Stimulated activated CD8-positive, alpha-beta memory T cell treated with anti-CD3 and anti-CD28 coated beads, Interleukin-2, amount 100 ng/mL, for 1 hour (primary cell): ENCODE results near the gene NDUFB6.
"Not testable (repeated sequence)": the region's sequence is repeated elsewhere in the genome, so short reads cannot be mapped to it uniquely, and the experiment has no call there.

Source experiments
- DNase-seq, 2 donors: peaks; one replicate each; pipeline ENCODE4 v3.0.0-alpha.2; 2020; ENCODE audit warnings: low read depth in 2 of 2

Gene NDUFB6

DNA sequence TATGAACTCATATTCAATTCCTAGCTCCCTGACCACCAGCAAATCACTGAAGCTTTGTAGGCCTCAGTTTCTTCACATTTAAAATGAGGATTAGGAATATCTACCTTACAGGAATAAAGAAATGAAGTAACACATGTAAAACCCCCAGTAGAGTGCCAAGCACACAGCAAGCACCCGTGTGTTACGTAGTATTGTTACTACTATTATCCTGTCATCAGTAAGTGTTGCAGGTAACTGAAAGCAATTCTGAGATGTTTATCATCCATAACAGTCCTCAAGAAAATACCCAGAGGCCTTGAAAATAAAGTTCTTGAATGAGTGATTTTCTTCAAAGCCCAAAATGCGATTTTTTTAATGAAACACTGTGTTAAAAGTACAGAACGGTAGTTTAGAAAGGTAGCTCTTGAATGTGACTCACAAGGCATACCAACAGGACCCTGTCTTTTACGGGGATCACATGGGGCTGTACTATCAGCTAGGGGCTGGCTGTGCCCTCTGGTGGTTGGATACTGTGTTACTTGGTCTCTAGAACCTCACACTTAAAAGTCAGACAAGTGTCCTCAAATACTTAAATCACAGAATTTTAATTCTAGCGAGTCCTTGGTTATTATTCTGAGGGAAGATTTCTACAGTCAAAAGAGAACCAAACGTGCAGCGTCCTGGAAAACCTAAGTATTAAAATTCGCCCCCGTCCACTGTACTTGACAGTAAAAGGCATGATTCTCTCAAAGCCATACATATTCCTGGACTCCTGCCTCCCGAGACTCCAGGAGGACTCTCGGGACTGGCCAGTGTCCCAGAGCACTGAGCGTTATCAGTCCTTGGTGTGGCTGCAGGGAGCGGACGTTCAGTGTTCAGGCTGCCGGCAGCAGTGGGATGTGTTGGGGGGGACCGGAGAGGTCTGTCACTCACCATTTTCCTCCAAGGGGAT is 725 bp downstream of the NDUFB6 start:
- peak; percentile 48 to 60 for DNase-seq

DNA sequence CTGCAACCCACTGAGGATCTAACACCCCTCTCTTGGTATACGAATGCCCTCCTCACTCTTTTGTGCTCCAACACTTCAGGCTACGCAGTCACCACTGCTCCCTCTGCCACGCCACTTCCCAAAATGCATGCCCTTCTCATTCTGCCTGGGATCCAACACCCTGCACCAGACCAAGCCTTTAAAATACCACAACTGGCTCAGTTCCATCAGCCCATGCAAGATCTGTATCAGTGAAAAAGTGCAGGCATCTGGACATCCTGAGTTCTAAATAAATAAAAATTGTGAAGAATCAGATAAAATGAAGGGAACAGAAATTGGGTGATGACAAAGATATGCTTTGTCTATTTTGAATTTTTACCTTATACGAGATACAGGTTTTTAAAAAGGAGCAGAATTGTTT is 2.7 kb downstream of the NDUFB6 start:
- DNase-seq, result no peak

DNA sequence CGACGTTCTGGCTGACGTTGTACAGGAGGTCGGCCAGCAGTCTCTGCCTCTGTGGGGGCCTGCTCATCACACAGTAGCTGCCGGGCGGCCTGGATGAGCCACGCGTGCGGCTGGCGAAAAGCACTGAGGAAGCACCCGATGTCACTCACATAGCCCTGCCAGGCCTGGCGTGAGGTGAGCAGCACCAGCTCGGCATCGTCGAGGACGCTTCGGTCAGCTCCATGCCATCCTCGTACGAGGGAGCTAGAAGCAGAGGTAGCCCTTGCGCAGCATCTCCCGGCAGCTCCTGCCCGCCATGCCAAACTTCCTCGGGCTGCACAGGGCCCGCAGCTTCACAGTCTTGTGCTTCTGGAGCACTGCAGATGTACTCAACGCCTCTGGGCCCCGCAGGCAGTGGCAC is 6.2 kb downstream of the NDUFB6 start:
- no peak for DNase-seq

DNA sequence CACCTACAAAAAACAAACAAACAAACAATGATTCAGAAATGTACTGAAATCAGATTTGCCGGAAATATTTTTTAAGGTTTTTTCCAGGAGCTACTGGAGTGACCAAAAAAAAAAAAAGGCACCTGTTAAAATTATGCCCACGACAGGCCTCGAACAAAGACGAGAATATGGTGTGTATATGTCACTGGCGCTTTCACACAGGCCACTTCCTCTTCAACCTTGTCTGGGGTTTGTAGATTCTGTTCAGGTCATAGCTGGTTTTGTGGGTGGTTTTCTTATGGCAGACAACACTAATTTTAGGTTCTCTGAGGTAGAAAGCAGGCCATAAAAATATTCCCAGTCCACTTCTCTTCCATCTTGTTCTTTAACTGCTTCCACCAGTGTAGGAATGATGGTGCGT is 7.0 kb downstream of the NDUFB6 start:
- no peak for DNase-seq

DNA sequence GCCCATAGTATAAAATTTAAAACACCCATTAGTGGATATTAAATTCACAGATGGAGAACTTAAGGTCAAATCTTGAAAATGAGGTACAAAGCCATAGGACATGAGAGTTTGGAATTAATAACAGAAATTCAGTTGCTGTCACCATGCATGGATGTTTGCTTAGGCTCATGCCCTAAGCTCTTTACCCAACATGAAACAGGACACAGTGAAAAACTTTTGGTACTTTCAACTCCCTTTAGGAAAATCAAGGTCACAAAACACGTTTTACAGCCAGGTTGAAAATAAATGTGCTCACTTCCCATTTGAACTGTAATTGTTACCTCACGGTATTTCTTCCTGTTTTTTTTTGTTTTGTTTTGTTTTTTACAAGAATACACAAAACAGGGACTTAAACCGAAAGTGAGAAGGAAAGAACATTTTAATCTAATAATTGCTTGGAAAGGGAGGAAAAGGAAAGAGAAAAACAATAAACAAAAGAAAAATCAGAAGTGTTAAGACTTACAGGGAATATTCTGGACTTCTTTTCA is 14.5 kb downstream of the NDUFB6 start:
- no peak for DNase-seq

DNA sequence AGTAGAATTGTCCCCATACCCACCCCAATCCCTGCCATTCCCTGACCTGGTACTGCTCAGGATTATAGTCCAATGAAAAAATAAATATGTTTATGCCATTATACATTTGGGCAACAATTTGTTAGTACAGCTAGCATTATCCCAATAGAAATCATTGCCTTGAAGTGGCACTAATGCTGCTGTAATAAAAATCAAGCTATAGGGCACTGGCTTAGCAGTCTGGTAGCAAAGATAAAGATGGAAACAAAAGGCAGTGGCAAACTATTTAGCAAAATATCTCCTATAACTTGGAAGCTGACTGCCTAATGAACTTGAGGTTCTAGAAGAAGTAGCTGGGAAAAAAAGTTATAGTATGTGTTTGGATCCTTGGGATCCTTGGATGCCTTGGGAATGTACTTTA is 18.4 kb downstream of the NDUFB6 start:
- no peak for DNase-seq

DNA sequence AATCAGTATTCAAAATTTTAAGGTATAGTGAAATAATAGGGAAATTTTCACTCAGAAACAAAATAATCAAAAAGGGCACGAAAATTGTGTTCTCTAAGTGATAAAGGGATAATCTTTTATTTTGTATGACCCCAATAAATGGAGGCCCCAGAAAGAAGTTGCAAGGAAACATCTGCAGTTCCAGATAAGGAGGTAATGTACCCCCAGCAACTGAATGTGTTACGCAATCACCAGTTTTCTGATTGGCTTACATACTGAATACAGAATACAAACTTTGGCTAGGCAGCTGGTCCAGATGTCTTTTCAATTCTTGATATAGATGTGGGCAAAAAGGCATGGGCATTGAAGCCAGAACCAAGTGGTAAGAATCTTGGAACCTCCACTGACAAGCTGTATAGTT is 18.9 kb downstream of the NDUFB6 start:
- no peak for DNase-seq

DNA sequence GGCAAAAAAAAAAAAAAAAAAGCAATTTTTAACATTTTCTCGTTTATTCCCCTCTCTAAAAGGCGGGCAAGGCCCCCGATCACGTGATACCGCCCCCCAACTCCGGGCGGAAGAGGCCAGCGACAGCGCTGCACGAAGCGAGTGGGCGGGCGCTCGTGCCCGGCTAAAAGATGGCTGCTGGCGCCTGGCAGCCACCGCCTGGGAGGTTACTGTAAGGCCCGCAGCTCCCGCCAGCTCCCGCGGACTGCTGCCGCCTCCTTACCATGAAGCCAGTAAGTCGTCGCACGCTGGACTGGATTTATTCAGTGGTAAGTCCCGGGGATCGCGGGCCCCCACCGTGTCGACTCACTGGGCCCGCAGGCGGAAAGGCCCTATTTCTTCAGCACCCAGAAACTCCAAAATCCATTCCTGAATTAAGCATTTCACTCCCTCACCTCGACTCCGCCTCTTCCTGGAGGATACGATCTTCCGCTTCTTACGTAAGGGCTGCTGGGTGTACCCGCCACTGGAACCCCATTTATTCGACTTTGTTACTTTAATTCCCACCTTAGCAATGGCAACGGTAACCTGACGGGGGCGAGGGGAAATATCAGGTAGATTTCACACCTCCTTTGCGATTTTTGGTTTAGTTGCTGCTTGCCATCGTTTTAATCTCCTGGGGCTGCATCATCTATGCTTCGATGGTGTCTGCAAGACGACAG is 20.6 kb downstream of the NDUFB6 start, which contains the start of the genes SMIM27 and TOPORS:
TSS of gene SMIM27 (plus strand) at position 156 of the 701 bp plus-strand sequence. CDS start at position 264, 108 bp downstream.
TSS of gene TOPORS (minus strand) at position 415 of the 701 bp plus-strand sequence. CDS start at position 265, 150 bp downstream.
- DNase-seq, result peak; percentile 79

DNA sequence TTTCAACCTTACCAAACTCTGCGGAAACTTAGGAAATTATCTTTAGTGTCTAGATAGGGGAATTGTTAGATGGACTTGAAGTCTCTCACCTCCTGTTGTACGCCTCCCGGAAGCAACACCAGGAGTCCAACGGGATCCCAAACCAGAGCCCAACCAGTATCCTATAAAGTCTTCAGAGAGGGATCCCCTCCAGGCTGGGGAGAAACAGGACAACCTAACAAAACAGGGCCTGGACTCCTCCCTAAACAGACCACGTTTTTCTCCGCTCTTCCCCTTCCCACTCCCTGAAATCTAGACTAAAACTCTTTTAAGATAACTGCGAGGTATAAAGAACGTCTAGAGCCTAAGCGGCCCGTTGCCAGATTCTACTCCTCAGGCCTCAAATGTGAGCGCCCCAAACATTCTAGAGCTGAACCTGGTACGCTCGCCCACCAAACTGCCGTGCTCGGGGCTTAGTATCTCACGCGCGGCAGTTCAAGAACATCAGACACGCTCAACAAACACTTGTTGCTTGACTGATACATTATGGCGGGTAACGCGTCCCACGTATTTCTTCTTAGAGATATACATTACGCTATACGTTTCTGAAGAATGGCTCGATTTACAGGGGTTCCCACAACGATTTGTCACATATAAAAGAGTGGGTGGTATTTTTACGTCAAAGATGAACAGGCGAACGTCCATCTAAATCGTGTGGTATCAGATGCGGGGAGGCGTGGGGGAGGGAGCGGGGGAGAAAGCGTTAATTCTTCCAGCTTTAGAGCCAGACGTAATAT is 21.5 kb downstream of the NDUFB6 start:
- DNase-seq, result no peak

DNA sequence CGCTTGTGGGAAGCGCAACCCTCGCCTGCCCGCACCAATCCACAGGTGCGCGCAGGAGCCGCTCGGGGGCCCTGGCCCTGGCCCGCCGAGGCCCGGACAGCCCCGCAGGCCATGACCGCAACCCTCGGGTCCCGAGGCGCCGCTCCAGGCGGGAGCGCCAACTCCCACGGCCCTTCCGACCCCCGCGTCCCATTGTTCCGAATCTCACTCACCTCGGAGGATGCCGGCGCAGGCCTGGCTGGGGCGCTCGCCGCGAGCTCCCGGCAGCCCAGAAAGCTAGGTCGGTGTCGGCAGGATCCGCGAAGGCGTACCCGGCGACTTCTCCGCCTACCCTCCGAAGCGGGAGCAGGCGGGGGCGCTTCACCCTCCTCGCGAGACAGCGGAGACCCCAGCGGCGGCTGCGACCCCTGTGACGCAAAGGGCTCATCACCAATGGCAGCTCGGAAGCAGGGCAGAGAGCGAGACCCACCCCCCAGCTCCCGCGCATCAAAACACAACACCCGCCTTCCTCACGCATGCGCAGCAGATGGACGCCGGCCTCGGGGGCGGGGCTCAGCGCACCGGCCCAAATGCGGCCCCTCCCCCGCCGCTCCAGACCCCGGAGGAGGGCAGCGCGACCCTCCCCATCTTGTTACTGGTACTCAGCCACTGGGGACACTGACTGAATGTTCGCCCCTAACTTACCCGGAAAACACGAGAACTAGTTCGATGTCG is 22.2 kb downstream of the NDUFB6 start:
- peak; percentile 89 to 92 for DNase-seq

DNA sequence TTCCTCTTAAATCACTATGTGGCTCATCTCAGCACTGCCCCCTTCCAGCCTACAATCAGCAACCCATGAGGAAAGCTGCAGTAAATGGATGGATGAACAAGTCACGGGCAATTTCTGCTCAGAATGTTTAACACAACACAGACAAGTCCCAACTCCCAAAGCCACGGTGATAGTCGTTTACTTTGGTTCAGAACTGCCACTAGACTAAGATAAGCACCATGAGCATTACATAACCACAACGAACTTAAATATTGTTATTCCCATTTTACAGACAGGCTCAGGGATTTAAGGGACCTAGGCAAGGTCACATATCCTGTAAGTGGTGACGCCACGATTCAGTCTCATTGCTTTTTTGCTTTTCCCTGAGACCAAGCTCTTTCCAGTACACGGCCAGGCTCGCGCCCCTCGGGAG is 22.8 kb downstream of the NDUFB6 start:
- DNase-seq, result no peak

DNA sequence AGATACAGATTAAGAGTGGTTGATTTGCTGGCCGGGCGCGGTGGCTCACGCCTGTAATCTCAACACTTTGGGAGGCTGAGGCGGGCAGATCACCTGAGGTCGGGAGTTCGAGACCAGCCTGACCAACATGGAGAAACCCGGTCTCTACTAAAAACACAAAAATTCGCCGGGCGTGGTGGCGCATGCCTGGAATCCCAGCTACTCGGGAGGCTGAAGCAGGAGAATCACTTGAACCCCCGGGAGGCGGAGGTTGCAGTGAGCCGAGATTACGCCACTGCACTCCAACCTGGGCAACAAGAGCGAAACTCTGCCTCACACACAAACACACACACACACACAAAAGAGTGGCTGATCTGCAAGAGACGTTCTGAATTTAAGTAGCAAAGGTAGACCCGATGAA is 24.7 kb downstream of the NDUFB6 start:
- DNase-seq, result not testable (repeated sequence)

DNA sequence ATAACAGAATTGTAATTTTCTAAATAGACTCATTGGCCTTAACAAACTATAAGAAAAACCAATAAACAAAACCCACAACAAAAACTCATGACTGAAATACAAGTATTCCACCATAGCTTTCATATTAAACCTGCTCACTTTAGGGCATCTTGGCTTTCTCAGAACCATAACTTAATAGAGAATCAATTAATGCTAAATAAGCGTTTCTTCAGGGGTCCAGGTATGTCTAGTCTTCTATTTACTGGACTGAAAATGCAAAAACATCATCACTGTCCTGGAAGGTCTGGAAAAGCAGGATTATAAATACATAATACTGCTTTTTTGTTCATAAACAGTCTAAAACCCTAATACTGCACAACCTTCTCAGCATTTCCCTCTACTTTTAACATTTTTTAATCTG is 27.1 kb downstream of the NDUFB6 start:
- no peak for DNase-seq

DNA sequence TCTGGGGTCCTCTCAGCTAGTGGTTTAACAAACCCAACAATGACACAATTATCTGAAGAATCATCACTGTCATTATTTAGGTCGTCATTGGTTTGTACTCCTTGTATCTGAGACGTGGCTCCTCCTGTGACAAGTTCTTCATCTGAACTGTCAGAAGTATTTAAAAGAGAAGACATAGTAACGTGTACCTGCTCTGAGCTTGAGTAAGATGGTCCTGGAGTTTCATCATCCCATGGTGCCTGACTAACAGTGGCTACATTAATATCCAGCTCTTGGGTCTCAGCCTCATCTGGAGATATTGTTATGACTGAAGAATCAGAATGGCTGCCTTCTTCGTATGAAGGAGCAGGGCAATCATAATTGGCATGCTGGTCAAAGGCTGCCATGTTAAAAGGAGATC is 29.9 kb downstream of the NDUFB6 start:
- DNase-seq, result no peak

DNA sequence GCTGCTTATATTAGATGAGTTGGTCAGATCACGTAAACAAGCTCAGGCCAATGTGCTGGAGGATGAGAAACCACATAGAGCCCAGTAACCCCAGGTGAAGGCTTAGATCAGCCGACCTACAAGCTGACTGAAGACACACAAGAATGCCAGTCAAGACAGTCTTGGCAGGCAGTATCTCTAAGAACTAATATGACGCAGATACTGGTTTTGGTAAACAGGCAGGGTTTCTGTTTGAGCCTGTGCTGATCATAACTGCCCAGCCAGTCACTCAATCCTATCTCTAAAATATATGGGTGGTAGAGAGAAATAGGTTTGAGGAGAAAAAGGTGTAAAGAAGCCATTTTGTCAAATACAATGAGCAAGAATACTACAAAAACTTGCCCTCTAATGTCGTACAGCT is 39.1 kb downstream of the NDUFB6 start:
- DNase-seq, result no peak

DNA sequence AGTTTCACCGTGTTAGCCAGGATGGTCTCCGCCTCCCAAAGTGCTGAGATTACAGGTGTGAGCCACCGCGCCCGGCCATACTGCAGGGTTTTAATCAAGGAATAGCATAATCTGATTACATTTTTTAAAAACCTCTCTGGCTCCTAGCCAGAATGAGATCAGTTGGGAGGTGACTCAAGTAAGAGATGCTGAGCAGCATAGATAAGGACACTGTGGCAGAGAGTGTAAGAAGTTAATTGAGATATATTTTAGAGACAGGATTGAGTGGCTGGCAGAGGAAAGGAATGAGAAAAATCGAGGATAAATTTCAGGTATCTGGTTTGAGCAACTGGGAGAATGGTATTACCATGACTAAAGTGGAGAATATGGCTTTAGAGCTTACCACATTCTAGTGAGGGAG is 39.6 kb downstream of the NDUFB6 start:
- DNase-seq, result no peak

DNA sequence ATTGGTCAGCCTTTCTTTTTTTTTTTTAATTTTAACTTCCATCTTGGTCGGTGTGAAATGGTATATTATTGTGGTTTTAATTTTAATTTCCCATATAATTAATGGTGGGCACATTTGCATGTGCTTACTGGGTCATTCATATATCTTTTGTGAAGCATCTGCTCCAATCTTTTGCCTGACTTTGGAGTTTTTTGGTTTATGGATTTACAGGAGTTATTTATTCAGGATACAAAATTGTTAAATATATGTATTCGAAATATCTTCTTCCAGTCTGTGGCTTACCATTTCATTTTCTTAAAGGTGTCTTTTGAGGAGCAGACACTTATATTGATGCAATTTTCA is 46.3 kb downstream of the NDUFB6 start:
- no peak for DNase-seq

DNA sequence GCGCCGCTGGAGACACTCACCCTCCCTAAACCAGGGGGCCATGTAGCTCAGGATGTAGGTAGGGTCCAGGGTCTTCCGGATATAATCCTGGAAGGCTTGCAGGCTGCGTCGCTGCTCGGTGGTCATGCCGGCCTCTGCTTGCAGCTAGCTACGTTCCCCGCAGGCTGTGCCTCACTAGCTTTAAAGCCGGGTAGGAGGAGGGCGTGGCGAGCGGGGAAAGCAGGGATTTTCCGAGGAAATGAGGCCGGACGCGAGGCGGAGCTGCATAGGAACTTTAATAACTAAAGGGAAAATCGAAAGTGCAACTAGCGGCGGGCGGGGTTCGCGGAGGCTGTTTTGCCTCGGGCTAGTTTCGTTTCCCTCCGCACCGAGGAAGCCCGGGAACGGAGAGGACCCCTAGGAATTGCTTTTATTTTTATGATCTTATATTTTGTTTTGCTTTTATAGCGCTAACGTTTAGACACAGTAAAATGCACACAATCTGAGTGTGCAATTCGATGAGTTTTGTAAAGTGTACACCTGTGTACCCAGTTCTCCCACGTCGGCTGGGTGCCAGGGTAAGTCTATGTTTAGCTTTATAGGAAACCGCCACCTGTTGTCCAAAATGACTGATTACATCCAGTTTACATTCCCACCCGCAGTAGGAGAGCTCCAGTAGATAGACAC is 46.8 kb downstream of the NDUFB6 start, which contains the start of gene RIGI:
TSS of gene RIGI (minus strand) at position 156 of the 666 bp plus-strand sequence. CDS start at position 126, 30 bp downstream.
- peak; percentile 53 to 67 for DNase-seq

DNA sequence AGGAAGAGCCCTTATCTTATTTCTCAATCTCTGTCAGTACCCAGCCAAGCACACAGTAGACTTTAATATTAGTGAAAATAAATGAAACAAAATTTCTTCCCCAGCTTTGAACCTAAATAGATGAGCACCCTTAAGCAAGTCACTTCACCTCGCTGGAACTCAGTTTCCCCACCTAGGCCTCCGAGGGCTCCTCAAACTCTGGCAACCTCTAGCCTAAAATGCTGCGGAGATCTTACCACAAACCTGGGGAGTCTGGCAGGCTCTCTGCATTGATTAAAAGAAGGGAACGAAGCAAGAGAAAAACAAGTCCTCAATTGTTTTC is 47.3 kb downstream of the NDUFB6 start:
- DNase-seq, result no peak

DNA sequence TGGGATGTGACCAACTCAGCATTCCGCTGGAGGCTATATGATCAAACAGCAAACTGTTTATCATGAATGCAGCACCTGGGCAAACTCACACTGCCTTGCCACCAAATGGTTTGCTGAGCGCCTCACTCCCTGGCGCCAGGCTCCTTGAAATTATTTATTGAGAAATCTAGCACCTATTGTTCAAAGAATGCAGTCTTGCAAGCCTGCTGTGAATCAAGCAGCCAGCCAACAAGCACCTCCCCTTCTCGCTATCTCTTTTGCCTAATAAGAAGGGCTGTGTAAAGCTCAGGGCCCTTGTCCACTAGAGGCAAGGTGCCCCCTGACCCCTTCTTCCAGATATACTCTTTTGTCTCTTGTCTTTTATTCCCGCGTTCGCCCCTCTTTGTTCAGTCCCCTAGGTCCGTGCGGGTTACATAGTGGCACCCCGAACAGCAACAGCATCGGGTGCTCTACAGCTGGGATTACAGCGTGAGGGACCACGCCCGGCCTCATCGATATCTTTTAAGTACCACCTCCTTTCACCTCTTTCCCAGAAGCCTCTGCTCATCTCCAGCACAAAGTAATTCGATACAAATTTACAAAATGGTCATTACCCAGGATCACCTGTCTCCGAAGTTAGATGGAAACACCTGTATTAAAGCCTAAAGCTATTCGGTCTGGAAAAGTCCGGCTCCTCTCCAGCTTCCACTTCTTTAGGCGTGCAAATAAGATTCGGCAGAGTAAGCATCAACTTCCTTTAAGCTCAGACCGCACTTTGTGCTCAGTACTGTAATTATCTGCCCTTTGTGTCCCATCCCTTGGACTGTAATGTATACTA is 47.9 kb downstream of the NDUFB6 start:
- no peak for DNase-seq
